NCI-H2196 treated with DMSO at 0.1 percent for 48 hours (cell line): ENCODE measurements around the gene FLOT1.

Experiments
- DNase-seq: peaks from one replicate; lab custom pipeline; 2025; ENCODE audit not compliant: unreplicated experiment; lab: John Stamatoyannopoulos, UW

Gene FLOT1

DNA sequence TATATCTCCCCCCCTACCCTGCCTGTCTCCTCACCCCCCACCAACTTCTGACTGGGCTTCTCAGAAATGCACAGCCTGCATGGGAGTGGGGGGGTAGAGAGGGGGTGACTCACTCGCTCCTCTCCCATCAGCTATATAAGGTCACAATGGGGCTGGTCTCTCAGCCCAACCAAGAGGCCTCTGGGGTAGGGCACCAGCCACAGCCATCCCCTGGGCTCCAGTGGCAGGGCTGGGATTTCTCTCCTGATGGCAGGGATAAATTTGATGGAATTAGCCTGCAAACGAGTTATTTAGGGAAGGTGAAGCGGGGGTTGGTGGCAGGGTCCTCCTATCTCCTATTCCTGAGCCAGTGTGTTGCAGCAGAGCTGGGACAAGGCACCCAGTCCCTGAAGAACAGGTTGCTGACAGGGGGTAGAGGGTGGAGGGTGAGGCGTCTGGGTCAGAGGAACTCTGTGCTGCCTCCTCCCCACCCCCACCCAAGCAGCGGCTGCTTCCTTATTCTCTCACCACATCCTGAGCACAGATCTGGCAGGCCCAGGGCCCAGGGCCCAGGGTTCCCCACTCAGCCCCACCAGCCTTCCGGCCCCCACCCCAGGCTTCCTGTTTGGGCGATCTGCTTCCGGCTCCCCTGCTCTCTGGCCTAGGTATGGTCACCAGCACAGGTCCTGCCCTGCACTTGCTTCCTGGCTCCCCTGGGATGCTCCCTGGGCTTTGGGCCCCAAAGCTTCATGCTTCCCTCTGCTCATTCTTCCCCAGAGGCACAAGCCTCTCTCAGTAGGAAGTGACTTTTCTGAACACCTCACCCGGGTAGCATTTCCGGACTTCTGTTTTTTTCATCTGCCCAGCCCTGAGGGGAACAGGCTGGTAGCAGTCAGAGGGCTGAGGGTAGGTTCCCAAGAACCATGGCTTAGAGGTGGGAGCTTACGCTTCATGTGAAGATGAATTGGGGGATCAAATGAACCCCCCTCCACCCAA lies 60.1 kb downstream of the FLOT1 start:
- no peak for DNase-seq

DNA sequence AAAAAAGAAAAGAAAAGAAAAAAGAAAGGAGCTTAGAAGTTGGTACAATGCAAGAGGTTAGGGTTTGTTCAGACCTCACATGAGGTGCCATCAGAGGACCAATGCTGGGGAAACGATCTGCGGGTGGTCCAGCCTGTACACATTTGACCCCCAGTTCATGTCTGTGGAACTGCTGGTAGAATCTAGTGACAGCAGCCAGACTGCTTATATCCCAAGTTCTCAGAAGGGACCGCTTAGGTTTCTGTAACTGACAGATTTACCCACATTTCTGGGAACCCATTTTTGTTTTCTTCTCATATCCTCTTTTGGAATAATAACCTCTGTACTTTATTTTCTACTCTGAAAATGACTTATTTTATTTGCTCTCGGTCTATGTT lies 60.7 kb downstream of the FLOT1 start:
- no peak for DNase-seq

DNA sequence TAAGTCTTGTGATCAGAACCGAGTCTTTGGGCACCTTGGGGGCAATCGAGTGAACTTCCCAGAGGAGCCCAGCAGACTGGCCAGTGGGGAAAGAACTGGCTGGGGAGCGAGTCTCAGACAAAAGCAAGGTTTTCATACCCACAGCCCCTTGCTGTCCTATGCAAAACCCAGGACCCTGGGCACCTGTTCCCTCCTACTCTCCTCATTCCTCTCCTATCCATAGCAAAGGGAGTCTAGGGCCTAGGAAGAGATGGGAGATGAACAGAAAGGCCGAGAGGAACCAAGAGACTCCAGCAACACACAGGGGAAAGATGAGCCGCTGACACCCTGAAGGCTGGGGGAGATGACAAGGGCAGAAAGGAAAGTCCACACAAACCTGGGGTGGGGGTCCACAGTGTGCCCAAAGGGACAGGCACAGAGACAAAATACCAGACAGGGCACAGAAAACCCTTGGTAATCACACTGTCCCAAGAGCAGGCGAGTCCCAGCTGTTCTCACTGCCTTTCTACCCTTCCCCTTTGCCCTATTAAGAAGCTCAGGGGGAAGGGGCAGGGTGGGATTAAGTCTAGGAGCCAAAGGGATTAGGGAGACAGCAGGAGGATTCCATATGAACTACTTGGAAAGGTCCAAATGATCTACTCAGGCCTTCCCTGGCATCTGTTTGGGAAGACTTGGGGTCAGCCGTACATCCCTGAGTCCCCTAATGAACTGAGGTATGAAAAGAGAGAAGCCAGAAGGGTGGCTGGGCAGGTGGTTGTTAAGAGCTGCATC lies 62.5 kb downstream of the FLOT1 start:
- DNase-seq, result no peak

DNA sequence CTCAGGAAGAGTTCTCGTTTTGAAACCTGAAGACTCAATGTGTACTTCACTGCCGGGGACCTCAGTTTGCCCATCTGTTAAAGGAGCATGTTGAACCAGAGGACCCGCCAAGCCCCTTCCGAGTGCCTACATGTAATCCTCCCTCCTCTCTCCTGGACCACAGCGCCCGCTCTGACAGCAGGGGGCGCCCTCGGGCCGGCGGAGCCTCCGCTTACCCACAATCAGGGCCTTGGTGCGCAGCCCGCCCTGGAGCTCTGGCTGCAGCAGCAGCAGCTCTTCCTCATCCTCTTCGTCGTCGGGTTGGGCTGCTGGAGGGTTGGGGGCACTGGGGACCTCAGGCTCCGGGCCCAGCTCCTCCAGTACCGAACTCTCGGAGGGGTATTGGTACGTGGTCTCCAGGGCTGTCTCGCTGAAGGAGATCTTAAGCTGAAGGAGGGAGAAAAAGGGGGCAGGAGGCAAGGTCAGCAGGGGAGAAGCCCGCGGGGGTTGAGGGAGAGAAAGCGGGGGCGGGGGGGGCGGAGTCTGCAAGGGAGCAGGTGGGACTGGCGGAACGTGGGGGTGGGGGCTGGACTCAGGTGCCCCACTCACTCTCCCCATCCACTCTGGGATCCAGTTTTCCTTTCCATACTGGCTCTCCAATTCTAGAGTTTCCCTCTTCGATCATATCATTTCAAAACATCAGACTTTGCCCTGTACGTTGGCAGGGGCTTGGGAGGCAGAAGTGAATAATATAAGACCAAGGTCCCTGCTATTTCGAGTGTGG lies 63.3 kb downstream of the FLOT1 start:
- peak; percentile 47 for DNase-seq
